ENCODE data around the gene PRAMEF18.
"Not testable (repeated sequence)": the region's sequence is repeated elsewhere in the genome, so short reads cannot be mapped to it uniquely, and the experiment has no call there.

PRAMEF18 gene

DNA sequence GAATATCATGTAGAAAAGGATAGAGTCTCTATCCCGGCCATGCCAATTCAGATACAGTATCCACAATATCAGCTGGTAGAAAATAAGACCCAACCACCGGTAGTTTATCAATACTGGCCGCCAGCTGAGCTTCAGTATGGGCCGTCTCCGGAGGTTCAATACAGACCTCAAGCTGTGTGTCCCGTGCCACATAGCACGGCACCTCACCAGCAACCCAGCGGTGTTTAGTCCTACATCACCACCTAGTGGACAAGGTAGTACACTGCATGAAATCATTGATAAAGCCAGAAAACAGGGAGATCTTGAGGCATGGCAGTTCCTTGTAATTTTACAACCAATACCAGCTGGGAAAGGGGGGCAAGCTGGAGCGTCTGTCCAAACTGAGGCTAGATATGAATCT, 17.2 kb downstream of the PRAMEF18 start:
- DNase-seq (ENCODE audit: low spot score) = not testable (repeated sequence)

DNA sequence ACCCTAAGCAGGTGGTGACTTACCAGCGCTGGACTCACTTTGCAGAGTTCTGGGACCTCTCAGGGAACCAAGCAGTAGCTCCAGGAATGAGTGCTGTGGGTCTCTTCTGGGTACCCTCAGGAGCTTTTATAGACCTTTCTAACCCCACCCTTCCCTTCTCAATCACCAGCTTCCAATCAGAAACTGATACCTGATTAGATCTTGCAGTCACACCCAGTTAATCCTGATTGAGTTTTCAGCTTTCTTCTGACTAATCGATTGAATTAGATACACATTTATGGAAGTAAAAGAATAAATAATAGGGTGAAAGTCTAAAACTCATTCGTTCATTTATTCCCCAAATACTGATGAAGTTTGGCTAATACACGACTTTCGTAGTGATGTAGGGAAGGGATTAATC, 24.6 kb downstream of the PRAMEF18 start, which contains the start of gene PRAMEF13:
PRAMEF13 (minus strand) TSS at position 101 of the 400 bp plus-strand sequence. CDS start 1,820 bp downstream, outside the sequence.
- not testable (repeated sequence) for DNase-seq (ENCODE audit: low spot score)

All from COLO829 (cell line).